Activated naive CD4-positive, alpha-beta T cell treated with anti-CD3 and anti-CD28 coated beads, Interleukin-2, amount 10 ng/mL, durations not matched to agents 7 days and 5 days (primary cell): ENCODE results near the gene MBNL2.
A peak's percentile ranks its signal among the peaks of the same experiment; 100 is the strongest.

Experiments used
- CTCF ChIA-PET: fragments of 350-600 bp; sonication (Branson Sonifier 250); formaldehyde crosslinking; loops from one replicate; lab custom pipeline; 2021; ENCODE audit warnings: antibody characterized with exemption; lab: Charles Lee
- DNase-seq: peaks from one replicate; pipeline ENCODE4 v3.0.0-alpha.2; 2020
- H3K27ac Mint-ChIP-seq: one replicate; pipeline ENCODE4 v1.8.0; 2021; ENCODE audit warnings: mild to moderate bottlenecking, moderate library complexity, mixed read lengths
- H3K27me3 Mint-ChIP-seq: one replicate; pipeline ENCODE4 v1.8.0; 2021; ENCODE audit warnings: mild to moderate bottlenecking, mixed read lengths
- H3K36me3 Mint-ChIP-seq: one replicate; pipeline ENCODE4 v1.8.0; 2021; ENCODE audit warnings: mixed read lengths
- H3K4me1 Mint-ChIP-seq: one replicate; pipeline ENCODE4 v1.8.0; 2021; ENCODE audit warnings: mixed read lengths
- H3K4me3 Mint-ChIP-seq: one replicate; pipeline ENCODE4 v1.8.0; 2021; ENCODE audit warnings: mild to moderate bottlenecking, moderate library complexity, mixed read lengths
- H3K9me3 Mint-ChIP-seq: one replicate; pipeline ENCODE4 v1.8.0; 2021; ENCODE audit warnings: mixed read lengths

Gene MBNL2

DNA sequence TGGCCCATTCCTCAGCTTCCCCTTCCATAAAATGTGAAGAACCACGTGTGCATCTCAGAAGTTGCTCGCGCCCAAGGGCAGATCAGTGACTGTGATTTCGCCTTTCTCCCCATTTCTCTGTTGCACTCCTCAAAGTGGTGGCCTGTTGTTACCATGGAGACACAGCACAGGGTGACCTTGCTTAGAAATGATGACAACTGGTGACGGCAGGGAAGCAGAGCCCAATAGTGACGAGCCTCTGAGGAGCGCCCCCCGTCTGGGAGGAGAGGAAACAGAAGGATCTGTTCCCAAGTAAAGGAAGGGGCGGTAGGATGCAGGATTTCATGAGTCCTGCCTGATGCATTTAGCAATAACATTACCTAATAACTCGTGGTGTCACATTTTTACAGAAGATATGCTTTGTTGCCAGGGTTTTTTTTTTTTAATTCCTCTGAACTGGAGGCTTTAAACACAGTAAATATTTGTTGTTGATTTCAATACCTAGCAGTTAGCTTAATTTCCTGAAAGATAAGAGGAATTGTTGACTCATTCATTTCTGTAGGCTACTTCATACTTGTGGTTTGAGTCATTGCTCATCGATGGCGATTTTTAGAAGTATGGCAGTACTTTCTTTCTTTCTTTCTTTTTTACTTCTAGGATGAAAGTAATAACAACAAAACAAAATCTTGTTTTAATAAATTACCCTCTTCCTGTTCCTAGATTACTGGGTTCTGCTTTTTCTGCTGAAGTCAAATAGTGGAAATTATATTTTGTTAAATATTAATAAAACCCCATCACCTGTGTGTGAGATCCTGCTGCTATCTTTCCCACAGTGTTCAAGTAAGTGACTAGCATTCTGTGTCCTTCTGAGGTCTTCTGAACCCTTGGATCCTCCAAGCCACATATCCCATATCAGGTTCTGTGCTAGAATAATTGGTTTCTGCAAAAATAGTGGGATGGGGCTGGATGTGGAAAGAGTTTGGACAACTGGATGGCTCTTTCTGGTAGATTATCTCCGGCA, 36.0 kb downstream of the MBNL2 start:
- DNase-seq = no peak
- Mint-ChIP-seq H3K27me3 (no peaks in the 10 kb centered on the region), H3K4me3 (no peak overlapping the region), H3K4me1 (peaks cover 48% of the 10 kb centered on the region), H3K36me3 (peaks cover 2% of the 10 kb centered on the region), H3K27ac (peak overlapping the region; percentile 54), H3K9me3 (no peaks in the 10 kb centered on the region)
- CTCF ChIA-PET = no interaction called here

DNA sequence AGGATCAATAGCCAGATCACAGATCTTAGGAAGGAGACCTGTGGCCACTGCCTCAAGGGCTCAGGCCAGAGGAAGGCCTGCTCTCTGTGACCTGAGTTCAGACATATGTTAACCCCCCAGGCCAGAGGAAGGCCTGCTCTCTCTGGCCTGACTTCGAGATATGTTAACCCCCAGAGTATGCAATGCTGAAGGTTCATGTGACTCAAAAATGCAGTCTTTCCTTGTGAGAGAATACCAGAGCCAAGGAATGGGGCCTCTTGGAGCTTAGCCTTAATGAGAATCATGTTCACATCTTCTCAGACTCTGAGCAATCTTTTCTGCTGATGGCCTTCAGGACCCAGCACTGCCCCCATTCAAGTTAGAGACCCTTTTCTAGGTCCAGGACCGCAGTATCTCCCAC, 36.7 kb downstream of the MBNL2 start:
- DNase-seq = no peak
- Mint-ChIP-seq H3K36me3 (peaks cover 2% of the 10 kb centered on the region), H3K9me3 (no peaks in the 10 kb centered on the region), H3K27me3 (no peaks in the 10 kb centered on the region), H3K27ac (no peak overlapping the region), H3K4me3 (no peak overlapping the region), H3K4me1 (peaks cover 48% of the 10 kb centered on the region)
- CTCF ChIA-PET = no interaction called here

DNA sequence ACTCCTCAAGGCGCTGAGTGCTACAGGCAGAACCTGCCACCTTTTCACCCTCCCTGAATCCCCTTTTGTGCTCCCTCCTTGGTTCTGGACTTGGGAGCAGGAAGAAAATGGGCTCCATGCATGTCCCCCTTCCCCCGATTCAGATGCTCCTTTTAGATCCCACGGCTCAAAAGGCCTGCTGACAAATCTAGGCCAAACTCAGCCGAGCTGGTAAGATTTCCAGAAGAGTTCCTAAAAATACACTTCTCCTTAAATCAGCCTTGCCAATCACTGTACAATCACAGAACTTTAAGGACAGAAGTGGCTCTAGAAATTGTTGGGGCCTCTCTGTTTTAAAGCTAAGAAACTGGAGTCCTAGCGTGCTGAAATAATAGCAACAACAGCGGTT, 37.3 kb downstream of the MBNL2 start:
- Mint-ChIP-seq H3K36me3 (peaks cover 2% of the 10 kb centered on the region), H3K4me1 (peaks cover 48% of the 10 kb centered on the region), H3K9me3 (no peaks in the 10 kb centered on the region), H3K27me3 (no peaks in the 10 kb centered on the region), H3K27ac (peak overlapping the region; percentile 9), H3K4me3 (no peak overlapping the region)
- no peak for DNase-seq
- CTCF ChIA-PET = no interaction called here

DNA sequence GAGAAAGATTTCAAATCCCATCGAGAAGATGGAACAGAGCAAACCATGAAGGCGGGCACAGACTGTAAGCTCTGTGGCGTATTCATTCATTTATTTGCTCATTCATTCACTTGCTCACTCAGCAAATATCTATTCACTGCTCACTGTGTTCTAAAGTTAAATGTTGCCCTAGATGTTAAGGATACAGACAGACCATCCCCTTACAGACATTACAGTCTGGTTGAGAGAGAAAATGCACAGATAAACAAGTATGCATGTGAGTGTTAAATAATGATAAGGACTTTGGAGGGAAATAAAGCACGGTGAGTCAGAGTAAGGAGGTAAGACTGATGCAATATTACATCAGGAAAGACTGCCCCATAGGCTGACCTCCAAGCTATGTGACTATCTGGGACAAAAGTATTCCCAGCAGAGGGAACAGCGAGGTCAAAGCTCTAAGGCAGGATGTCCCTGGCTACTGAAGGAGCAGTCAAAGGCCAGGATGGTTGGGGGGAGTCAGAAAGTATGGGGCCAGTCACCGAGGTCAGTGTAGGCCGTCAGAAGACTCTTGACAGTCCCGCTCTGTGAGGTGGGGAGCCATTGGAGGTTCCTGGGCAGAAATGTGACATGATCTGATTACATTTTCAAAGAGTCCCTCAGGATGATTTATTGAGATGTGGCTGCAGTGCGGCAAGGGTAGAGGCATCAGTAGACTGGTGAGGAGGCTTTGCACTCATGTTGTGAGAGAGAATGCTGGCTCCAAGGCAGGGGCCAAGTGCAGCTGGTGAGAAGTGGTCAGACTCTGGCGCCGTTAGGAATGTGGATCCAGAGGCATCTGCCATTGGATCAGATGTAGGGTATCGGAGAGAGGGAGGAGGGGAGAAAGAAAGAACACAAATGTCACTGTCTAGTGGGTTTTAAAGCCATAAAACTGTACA, 37.9 kb downstream of the MBNL2 start:
- H3K9me3 Mint-ChIP-seq = no peaks in the 10 kb centered on the region
- peaks cover 48% of the 10 kb centered on the region for H3K4me1 Mint-ChIP-seq
- CTCF ChIA-PET = no interaction called here
- peak overlapping the region; percentile 25 for H3K27ac Mint-ChIP-seq
- DNase-seq = no peak
- H3K4me3 Mint-ChIP-seq = no peak overlapping the region
- H3K27me3 Mint-ChIP-seq = no peaks in the 10 kb centered on the region
- peaks cover 2% of the 10 kb centered on the region for H3K36me3 Mint-ChIP-seq

DNA sequence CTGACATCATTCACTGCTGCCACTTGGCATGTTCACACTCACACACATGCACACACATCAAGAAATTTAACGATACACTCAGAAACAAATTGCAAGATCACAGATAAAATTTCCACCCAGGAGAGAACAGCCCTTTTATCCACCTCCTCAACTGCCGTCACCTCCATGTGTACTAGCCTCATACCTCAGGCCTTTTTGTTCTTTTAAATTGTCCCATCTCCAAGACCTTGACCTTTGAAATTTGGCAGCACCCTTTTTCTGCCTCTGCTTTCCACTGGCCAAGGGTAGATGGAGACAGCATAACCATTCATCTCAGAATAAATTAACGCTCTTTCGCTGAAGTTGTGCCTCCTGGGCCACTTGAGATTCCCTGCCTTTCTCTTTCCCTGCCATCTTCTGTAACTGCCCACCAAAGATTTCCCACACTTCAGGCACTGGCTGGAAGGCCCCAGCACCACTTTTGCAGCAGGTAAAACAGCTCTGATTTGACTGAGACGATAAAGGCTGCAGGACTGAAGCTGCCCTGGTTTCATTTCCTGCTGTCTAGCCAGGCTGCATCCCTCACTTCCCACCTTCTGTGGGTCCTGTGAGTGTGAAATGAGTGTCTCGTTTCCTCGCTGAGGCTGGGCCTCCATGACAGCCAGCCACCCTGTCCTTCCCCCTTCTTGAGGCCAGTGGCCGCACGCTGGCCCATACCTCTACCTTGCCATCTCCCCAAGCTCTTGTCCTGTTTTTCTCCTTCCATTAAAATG, 39.3 kb downstream of the MBNL2 start:
- Mint-ChIP-seq H3K4me1 (peaks cover 47% of the 10 kb centered on the region), H3K36me3 (peaks cover 2% of the 10 kb centered on the region), H3K4me3 (no peak overlapping the region), H3K27ac (no peak overlapping the region), H3K9me3 (no peaks in the 10 kb centered on the region), H3K27me3 (no peaks in the 10 kb centered on the region)
- CTCF ChIA-PET = no interaction called here
- no peak for DNase-seq

DNA sequence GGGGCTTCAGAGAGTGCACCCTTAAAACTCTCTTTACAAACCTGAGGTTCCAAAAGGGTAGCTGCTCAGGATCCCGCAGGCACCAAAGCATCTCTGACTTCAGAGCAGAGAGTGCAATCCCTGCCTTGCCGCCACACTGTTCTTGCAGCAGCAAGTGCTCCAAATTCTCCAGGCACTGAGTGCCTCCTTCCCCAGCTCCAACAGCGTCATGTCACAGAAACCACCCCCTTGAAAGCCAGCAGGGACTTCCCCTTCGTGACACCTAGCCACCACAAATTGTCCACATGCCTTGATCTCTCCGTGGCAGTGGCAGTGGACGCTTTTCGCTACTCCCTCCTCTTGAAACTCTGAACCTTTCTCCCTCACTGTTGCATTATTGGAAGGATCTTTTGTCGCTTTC, 39.9 kb downstream of the MBNL2 start:
- Mint-ChIP-seq H3K27ac (no peak overlapping the region), H3K36me3 (peaks cover 2% of the 10 kb centered on the region), H3K4me1 (peaks cover 43% of the 10 kb centered on the region), H3K9me3 (no peaks in the 10 kb centered on the region), H3K27me3 (no peaks in the 10 kb centered on the region), H3K4me3 (no peak overlapping the region)
- no peak for DNase-seq
- CTCF ChIA-PET = no interaction called here

DNA sequence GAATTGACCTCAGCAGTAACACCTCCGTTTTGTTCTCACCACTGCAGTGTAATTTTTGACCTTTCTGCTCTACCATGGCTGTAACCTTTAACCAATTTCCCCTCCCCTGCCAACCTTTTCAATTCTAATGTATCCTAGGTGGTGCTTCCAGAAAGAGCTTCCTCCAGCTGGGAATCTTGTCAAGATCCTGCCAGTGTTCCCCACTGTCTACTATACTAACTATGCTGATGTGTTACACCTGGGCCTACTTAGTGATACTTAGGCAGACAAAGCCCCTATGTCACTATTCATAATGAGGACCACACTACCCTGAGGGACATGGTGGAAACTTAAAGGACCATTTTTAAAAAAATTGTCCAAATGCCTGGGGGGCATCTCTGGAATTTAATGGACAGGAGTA, 41.0 kb downstream of the MBNL2 start:
- DNase-seq = no peak
- CTCF ChIA-PET = no interaction called here
- H3K36me3 Mint-ChIP-seq = peaks cover 2% of the 10 kb centered on the region
- peaks cover 34% of the 10 kb centered on the region for H3K4me1 Mint-ChIP-seq
- no peak overlapping the region for H3K27ac Mint-ChIP-seq
- H3K27me3 Mint-ChIP-seq = no peaks in the 10 kb centered on the region
- H3K9me3 Mint-ChIP-seq = no peaks in the 10 kb centered on the region
- no peak overlapping the region for H3K4me3 Mint-ChIP-seq

DNA sequence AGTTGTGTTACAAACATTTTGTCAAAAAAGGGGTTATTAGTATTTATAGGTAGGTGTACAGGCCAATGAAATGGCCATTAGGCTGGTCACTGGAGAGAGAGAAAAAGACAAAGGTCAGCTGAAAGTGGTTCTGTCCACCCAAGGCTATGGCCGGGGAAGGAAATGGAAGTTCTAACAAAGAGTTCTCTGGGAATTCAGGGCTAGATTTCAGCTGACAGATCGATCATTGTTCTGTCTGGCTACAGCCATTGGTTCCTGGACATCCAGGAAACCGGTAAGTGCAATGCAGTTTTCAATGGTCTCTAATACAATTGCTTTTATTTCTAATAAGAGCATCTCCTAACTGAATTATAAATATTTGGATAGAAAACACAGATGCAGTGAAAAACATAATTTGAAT, 42.5 kb downstream of the MBNL2 start:
- CTCF ChIA-PET = interaction anchor here (1.4 kb wide), 1 partner anchor 15 kb away, joined by 3 read pairs; no protein-coding TSS in a partner anchor
- no peaks in the 10 kb centered on the region for H3K36me3 Mint-ChIP-seq
- no peak for DNase-seq
- H3K9me3 Mint-ChIP-seq = no peaks in the 10 kb centered on the region
- H3K4me3 Mint-ChIP-seq = no peak overlapping the region
- H3K4me1 Mint-ChIP-seq = peaks cover 26% of the 10 kb centered on the region
- no peak overlapping the region for H3K27ac Mint-ChIP-seq
- H3K27me3 Mint-ChIP-seq = no peaks in the 10 kb centered on the region

DNA sequence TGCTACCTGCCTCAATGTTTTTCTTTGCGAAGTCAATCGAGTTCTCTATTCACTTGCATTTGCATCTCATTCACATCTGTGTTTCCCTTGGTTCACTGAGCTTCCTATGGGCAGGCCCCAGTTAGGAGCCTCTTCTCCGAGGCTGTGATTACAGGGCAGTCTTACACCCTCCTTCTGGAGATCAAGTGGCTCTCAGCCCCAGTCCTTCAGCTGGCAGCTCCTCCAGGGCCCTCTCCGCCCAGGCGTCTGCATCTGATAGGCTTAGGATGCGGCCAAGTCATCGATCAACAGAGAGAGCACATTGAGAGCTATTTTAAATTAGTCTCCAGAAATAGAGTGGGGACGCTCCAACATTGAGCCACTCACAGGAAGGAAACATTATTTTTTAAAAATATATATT, 44.2 kb downstream of the MBNL2 start:
- Mint-ChIP-seq H3K9me3 (no peaks in the 10 kb centered on the region), H3K27ac (no peak overlapping the region), H3K27me3 (no peaks in the 10 kb centered on the region), H3K4me3 (no peak overlapping the region), H3K36me3 (no peaks in the 10 kb centered on the region), H3K4me1 (peaks cover 12% of the 10 kb centered on the region)
- no peak for DNase-seq
- CTCF ChIA-PET = no interaction called here

DNA sequence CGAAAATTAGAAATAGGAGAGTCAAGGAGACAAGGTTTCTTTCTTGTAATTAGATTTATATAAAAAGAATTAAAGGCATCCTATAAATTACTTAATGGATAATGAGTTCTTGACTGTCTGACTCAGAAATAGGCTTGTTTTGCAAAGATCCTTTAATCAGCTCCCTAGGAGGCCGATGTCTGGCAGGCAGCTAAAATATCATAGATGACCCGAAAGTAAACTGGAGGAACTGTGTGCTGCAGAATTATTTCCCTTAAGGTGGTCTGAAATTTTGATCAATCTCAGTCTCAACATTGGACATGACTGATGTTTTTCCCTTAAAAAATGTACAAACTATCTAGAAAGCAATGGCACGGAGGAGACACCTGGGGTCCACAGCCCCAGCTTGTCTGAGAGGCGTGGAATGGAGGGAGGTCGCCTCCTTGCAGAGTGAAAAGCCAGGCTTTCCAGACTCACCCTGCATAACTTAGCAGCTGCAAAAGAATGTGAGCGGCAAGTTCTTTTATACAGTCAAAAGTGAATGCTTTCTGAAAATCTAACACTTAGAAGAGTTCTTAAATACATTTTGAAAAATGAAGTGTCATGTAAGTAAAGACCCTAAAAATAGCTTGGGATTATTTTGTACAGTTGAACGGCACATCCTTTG, 44.8 kb downstream of the MBNL2 start:
- CTCF ChIA-PET = no interaction called here
- DNase-seq = no peak
- Mint-ChIP-seq H3K27me3 (no peaks in the 10 kb centered on the region), H3K36me3 (no peaks in the 10 kb centered on the region), H3K27ac (no peak overlapping the region), H3K4me1 (peaks cover 6% of the 10 kb centered on the region), H3K4me3 (no peak overlapping the region), H3K9me3 (no peaks in the 10 kb centered on the region)

DNA sequence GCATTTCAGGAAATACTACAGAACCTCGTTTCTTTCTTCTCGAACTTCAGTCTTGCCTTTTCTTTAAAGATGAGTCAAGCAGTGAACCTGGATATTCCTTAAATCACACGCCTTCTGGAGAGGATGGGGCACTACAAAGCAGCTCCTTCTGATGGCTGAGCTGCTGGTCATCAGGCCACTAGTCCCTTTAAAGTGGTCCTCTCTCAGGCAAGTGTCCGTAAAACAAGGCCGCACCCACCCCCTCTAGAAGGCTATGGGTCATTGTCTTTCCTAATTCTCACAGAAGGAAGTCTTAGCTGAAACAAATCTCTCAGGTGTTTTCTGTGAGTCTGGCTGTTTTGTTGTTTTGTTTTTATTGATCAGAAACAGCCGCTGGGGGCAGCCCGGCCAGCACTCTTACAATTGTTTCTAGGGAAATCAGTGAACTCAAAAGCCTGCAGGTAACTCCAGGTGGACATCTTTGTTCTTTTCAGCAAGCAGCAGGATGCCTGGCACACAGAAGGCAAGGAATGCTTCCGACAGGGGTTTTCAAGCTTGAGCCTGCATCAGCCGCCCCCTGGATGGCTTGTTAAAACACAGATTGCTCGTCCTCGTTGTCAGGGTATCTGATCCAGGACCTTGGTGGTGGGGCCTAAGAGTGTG, 45.4 kb downstream of the MBNL2 start:
- Mint-ChIP-seq H3K36me3 (no peaks in the 10 kb centered on the region), H3K27me3 (no peaks in the 10 kb centered on the region), H3K27ac (no peak overlapping the region), H3K4me1 (no peaks in the 10 kb centered on the region), H3K4me3 (no peak overlapping the region), H3K9me3 (no peaks in the 10 kb centered on the region)
- DNase-seq = no peak
- CTCF ChIA-PET = no interaction called here

DNA sequence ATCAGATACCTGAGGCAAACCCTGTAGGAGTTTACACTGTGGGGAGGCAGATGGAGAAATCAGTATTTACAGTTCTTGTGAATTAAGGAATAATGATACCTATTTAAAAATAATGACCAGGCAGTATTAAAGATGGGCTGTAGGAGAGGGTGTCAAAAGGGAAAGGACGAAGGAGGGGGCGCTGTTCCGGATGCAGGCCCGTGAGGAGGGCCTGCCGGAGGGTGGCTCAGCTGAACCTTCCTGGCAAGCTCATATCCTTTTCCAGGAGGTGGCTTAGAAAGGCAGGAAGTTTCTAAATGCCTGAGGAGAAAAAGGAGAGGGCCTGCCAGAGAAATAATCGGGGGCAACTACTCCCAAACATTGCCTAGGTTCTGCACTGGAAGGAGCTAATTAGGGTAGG, 46.6 kb downstream of the MBNL2 start:
- H3K4me1 Mint-ChIP-seq = no peaks in the 10 kb centered on the region

DNA sequence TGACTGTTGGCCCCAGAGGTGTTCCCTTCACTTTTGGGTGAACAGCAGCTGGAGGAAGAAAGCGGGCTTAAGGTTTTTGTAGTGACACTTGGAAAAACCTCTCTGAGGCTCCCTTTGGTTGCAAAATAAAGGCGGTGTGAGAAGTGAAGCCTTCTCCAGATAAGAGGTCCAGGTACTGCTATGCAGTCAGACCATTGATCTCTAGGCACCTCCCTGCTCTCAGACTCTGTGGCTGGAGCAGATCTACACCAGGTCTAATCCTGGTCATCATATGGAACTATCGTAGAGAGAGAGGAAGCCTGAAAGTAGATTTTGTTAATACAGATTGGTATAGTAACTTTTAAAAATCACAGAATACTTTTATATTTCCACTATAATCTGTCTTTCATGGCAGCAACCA, 47.5 kb downstream of the MBNL2 start:
- Mint-ChIP-seq H3K9me3 (no peaks in the 10 kb centered on the region), H3K27ac (no peak overlapping the region), H3K4me3 (no peak overlapping the region), H3K36me3 (no peaks in the 10 kb centered on the region), H3K4me1 (no peaks in the 10 kb centered on the region), H3K27me3 (no peaks in the 10 kb centered on the region)
- no peak for DNase-seq
- CTCF ChIA-PET = interaction anchor here (0.7 kb wide), 1 partner anchor 10 kb away, joined by 3 read pairs; no protein-coding TSS in a partner anchor

More for the DNA sequence above, 46.6 kb downstream of the MBNL2 start:
- Mint-ChIP-seq H3K4me3 (no peak overlapping the region), H3K36me3 (no peaks in the 10 kb centered on the region), H3K27me3 (no peaks in the 10 kb centered on the region), H3K27ac (peak overlapping the region; percentile 49), H3K9me3 (no peaks in the 10 kb centered on the region)
- no peak for DNase-seq
- CTCF ChIA-PET = interaction anchor here (0.7 kb wide), 1 partner anchor 10 kb away, joined by 3 read pairs; no protein-coding TSS in a partner anchor
